ENCODE measurements around the gene TP53I3. TPM values are rescaled to one million over a fixed set of nuclear protein-coding genes. Genes with fewer than 3 reads are reported as not detected.

The TP53I3 gene
- total RNA-seq, 3 donors from 2014 or later, result 0.45 to 1.1 (median 0.56) TPM

Other genes with a start within 250 kb of the TP53I3 start
- gene ATAD2B, start 157.7 kb downstream of the TP53I3 start, total RNA-seq, result 10 to 100 TPM; 12.5 to 15.4 (median 13.2) TPM
- 10 to 100 TPM in 1 of 3 donors, 1 to 10 TPM in 2; 9.8 to 11.0 (median 9.9) TPM for gene UBXN2A, start 144.4 kb downstream of the TP53I3 start, total RNA-seq
- gene MFSD2B, start 74.7 kb downstream of the TP53I3 start, total RNA-seq, result under 1 TPM in 1 of 3 donors, not detected in 2; 0.13 TPM
- 10 to 100 TPM; 22.5 to 26.9 (median 25.5) TPM for gene WDCP, start 37.4 kb downstream of the TP53I3 start, total RNA-seq
- gene FKBP1B, start 35.1 kb downstream of the TP53I3 start, total RNA-seq, result under 1 TPM; 0.40 to 0.65 (median 0.63) TPM
- 100 to 1,000 TPM; 146 to 159 (median 147) TPM for gene SF3B6, start 8.5 kb downstream of the TP53I3 start, total RNA-seq
- gene PFN4, start 38.5 kb upstream of the TP53I3 start, total RNA-seq, result not detected
- 1 to 10 TPM; 2.4 to 3.1 (median 2.9) TPM for gene FAM228B, start 38.6 kb upstream of the TP53I3 start, total RNA-seq
- not detected for gene FAM228A, start 90.2 kb upstream of the TP53I3 start, total RNA-seq